IPS-20b (cell line): Measurements from ENCODE around the gene LMX1B.

Experiments
- H3K27ac ChIP-seq: one replicate; pipeline ENCODE4 v1.5.1; 2013; ENCODE audit warnings: low read length
- H3K27me3 ChIP-seq: 2 replicates; pipeline ENCODE4 v1.6.1; 2013; ENCODE audit warnings: mild to moderate bottlenecking, low read length, inconsistent platforms; ENCODE audit not compliant: insufficient read depth
- H3K36me3 ChIP-seq: 2 replicates; pipeline ENCODE4 v1.6.1; 2013; ENCODE audit warnings: low read depth, mild to moderate bottlenecking, inconsistent platforms, low read length, moderate library complexity; ENCODE audit not compliant: insufficient read depth
- H3K4me1 ChIP-seq: 2 replicates; pipeline ENCODE4 v1.6.1; 2013; ENCODE audit warnings: mild to moderate bottlenecking, control low read depth, inconsistent platforms, low read length, moderate library complexity; ENCODE audit not compliant: insufficient read depth
- H3K4me3 ChIP-seq: 2 replicates; pipeline ENCODE4 v1.5.1; 2013; ENCODE audit warnings: mild to moderate bottlenecking, low read length, inconsistent platforms
- H3K9ac ChIP-seq: 2 replicates; pipeline ENCODE4 v1.6.1; 2013; ENCODE audit warnings: low read depth, mild to moderate bottlenecking, inconsistent platforms, low read length, moderate library complexity
- H3K9me3 ChIP-seq: 2 replicates; pipeline ENCODE4 v1.6.1; 2013; ENCODE audit warnings: mild to moderate bottlenecking, low read depth, low read length, inconsistent platforms; ENCODE audit not compliant: insufficient read depth

Gene LMX1B

GRCh38 chr9:126638571-126639132, 24.9 kb downstream of the LMX1B start:
- H3K4me3 ChIP-seq = peak overlapping the region; percentile 51; the same call in 1 of the 2 replicates
- H3K27ac ChIP-seq = no peak overlapping the region
- no peaks in the 10 kb centered on the region for H3K36me3 ChIP-seq
- peaks cover 5% of the 10 kb centered on the region; the same call in 1 of the 2 replicates for H3K4me1 ChIP-seq
- no peak overlapping the region for H3K9ac ChIP-seq
- peaks cover 100% of the 10 kb centered on the region for H3K27me3 ChIP-seq
- H3K9me3 ChIP-seq = no peaks in the 10 kb centered on the region

- Histone ChIP-seq H3K9me3 (no peaks in the 10 kb centered on the region), H3K27me3 (peaks cover 100% of the 10 kb centered on the region), H3K36me3 (no peaks in the 10 kb centered on the region), H3K4me1 (peaks cover 5% of the 10 kb centered on the region; the same call in 1 of the 2 replicates), H3K9ac (no peak overlapping the region), H3K4me3 (peak overlapping the region; percentile 51; the same call in 1 of the 2 replicates), H3K27ac (no peak overlapping the region)
Measured at GRCh38 chr9:126639318-126640000, 25.7 kb downstream of the LMX1B start.

- Histone ChIP-seq H3K4me1 (peaks cover 5% of the 10 kb centered on the region; the same call in 1 of the 2 replicates), H3K27ac (no peak overlapping the region), H3K36me3 (no peaks in the 10 kb centered on the region), H3K9me3 (no peaks in the 10 kb centered on the region), H3K9ac (no peak overlapping the region), H3K27me3 (peaks cover 100% of the 10 kb centered on the region), H3K4me3 (no peak overlapping the region)
Measured at GRCh38 chr9:126641118-126641851, 27.6 kb downstream of the LMX1B start.

GRCh38 chr9:126642010-126642744, 28.4 kb downstream of the LMX1B start:
- H3K27ac ChIP-seq = no peak overlapping the region
- no peak overlapping the region for H3K9ac ChIP-seq
- peaks cover 5% of the 10 kb centered on the region; the same call in 1 of the 2 replicates for H3K4me1 ChIP-seq
- no peaks in the 10 kb centered on the region for H3K9me3 ChIP-seq
- H3K27me3 ChIP-seq = peaks cover 100% of the 10 kb centered on the region
- H3K36me3 ChIP-seq = no peaks in the 10 kb centered on the region
- no peak overlapping the region for H3K4me3 ChIP-seq

GRCh38 chr9:126642839-126643238, 29.1 kb downstream of the LMX1B start:
- H3K27me3 ChIP-seq = peaks cover 100% of the 10 kb centered on the region
- H3K9me3 ChIP-seq = no peaks in the 10 kb centered on the region
- H3K9ac ChIP-seq = no peak overlapping the region
- peaks cover 5% of the 10 kb centered on the region; the same call in 1 of the 2 replicates for H3K4me1 ChIP-seq
- H3K36me3 ChIP-seq = no peaks in the 10 kb centered on the region
- no peak overlapping the region for H3K4me3 ChIP-seq
- no peak overlapping the region for H3K27ac ChIP-seq

- Histone ChIP-seq H3K4me3 (no peak overlapping the region), H3K27ac (no peak overlapping the region), H3K36me3 (no peaks in the 10 kb centered on the region), H3K4me1 (peaks cover 4% of the 10 kb centered on the region; the same call in 1 of the 2 replicates), H3K9ac (no peak overlapping the region), H3K27me3 (peaks cover 100% of the 10 kb centered on the region), H3K9me3 (no peaks in the 10 kb centered on the region)
Measured at GRCh38 chr9:126643945-126644527, 30.3 kb downstream of the LMX1B start.

GRCh38 chr9:126646162-126646561, 32.4 kb downstream of the LMX1B start:
- Histone ChIP-seq H3K27me3 (peaks cover 99% of the 10 kb centered on the region), H3K36me3 (no peaks in the 10 kb centered on the region), H3K9ac (no peak overlapping the region), H3K4me3 (no peak overlapping the region), H3K9me3 (no peaks in the 10 kb centered on the region), H3K4me1 (no peaks in the 10 kb centered on the region), H3K27ac (no peak overlapping the region)

- H3K27ac ChIP-seq = no peak overlapping the region
Measured at GRCh38 chr9:126647585-126648411, 34.1 kb downstream of the LMX1B start.

GRCh38 chr9:126649477-126649876, 35.7 kb downstream of the LMX1B start:
- no peak overlapping the region for H3K9ac ChIP-seq
- H3K27me3 ChIP-seq = peaks cover 97% of the 10 kb centered on the region
- H3K36me3 ChIP-seq = no peaks in the 10 kb centered on the region
- no peaks in the 10 kb centered on the region for H3K9me3 ChIP-seq
- H3K4me3 ChIP-seq = no peak overlapping the region
- H3K4me1 ChIP-seq = peaks cover 4% of the 10 kb centered on the region; the same call in 1 of the 2 replicates
- no peak overlapping the region for H3K27ac ChIP-seq

More at GRCh38 chr9:126647585-126648411, 34.1 kb downstream of the LMX1B start:
- Histone ChIP-seq H3K4me1 (peaks cover 4% of the 10 kb centered on the region; the same call in 1 of the 2 replicates), H3K9me3 (no peaks in the 10 kb centered on the region), H3K9ac (no peak overlapping the region), H3K4me3 (no peak overlapping the region), H3K36me3 (no peaks in the 10 kb centered on the region), H3K27me3 (peaks cover 98% of the 10 kb centered on the region)

- Histone ChIP-seq H3K27me3 (peaks cover 97% of the 10 kb centered on the region), H3K4me1 (peaks cover 4% of the 10 kb centered on the region; the same call in 1 of the 2 replicates), H3K9ac (no peak overlapping the region), H3K4me3 (no peak overlapping the region), H3K9me3 (no peaks in the 10 kb centered on the region), H3K27ac (no peak overlapping the region), H3K36me3 (no peaks in the 10 kb centered on the region)
Measured at GRCh38 chr9:126650404-126651341, 36.9 kb downstream of the LMX1B start.
